Measurements from ENCODE around the gene C1QC.

The C1QC gene

GRCh38 chr1:22619798-22620197 is 23.6 kb upstream of the C1QC start:
- DNase-seq (ENCODE audit: low spot score), result no peak

DNA sequence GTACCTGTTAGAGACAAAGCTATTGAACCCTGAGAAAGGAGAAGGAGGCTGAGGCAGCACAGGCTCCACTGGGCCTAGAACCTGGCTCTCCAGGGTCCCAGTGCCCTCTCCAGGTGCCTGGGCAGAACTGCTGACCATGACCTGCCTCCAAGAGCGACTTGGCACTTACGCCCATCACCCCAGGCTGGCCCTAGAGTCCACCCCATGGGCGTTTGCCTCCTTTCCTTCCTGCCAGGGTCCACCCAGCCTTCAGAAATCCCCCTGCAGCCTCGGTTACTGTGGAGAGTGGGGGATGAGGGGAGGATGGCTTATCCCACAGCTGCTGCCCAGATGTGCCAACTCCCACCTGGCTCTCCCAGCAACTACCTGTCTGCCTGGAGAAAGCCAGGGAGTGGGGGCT is 21.7 kb upstream of the C1QC start:
- no peak for DNase-seq (ENCODE audit: low spot score)

GRCh38 chr1:22625262-22625925 is 18.0 kb upstream of the C1QC start:
- DNase-seq (ENCODE audit: low spot score), result peak; percentile 32

GRCh38 chr1:22626237-22627157 is 16.9 kb upstream of the C1QC start:
- no peak for DNase-seq (ENCODE audit: low spot score)

- DNase-seq (ENCODE audit: low spot score), result no peak
These were observed 16.1 kb upstream of the C1QC start for GRCh38 chr1:22627331-22627730.

- no peak for DNase-seq (ENCODE audit: low spot score)
These were observed 14.6 kb upstream of the C1QC start for GRCh38 chr1:22628698-22629444.

DNA sequence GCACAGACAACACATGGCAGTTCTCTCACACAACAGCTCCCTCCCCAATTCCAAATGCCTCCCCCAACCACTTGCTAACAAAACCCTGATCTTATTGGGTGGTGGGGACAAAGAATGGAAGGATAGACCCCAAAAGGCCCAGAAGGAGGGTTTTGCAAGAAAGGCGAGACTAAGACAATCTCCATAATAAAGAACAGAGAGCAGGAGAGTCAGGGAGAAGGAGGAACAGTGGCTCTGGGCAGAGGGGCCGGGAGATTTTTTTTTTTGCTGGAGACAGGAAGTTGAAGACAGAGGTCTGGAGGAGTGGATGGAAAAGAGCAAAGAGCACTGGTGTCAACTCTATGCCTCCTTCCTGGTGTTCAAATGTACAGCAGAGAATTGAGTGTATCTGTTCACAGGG is 13.5 kb upstream of the C1QC start:
- no peak for DNase-seq (ENCODE audit: low spot score)

GRCh38 chr1:22633697-22634463 is 9.6 kb upstream of the C1QC start:
- no peak for DNase-seq (ENCODE audit: low spot score)

- DNase-seq (ENCODE audit: low spot score), result no peak
These were observed 8.0 kb upstream of the C1QC start for GRCh38 chr1:22635436-22635835.

DNA sequence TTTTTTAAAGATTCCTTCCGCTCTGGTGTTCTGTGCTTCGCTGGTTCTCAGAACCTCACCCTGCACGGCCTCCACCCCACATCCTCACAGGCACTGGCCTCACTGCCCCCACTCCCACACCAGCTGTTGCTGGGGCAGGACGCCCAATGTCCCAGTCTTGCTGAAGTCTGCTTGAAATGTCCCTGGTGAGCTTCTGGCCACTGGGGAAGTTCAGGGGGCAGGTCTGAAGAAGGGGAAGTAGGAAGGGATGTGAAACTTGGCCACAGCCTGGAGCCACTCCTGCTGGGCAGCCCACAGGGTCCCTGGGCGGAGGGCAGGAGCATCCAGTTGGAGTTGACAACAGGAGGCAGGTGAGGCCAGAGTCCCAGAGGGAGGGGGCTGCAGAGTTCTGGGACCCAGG is 7.1 kb upstream of the C1QC start, which contains the start of gene C1QA:
C1QA (plus strand) TSS at position 276 of the 400 bp plus-strand sequence. CDS start 989 bp downstream, outside the sequence.
- no peak for DNase-seq (ENCODE audit: low spot score)

GRCh38 chr1:22636927-22637326 is 6.5 kb upstream of the C1QC start:
- DNase-seq (ENCODE audit: low spot score), result no peak

DNA sequence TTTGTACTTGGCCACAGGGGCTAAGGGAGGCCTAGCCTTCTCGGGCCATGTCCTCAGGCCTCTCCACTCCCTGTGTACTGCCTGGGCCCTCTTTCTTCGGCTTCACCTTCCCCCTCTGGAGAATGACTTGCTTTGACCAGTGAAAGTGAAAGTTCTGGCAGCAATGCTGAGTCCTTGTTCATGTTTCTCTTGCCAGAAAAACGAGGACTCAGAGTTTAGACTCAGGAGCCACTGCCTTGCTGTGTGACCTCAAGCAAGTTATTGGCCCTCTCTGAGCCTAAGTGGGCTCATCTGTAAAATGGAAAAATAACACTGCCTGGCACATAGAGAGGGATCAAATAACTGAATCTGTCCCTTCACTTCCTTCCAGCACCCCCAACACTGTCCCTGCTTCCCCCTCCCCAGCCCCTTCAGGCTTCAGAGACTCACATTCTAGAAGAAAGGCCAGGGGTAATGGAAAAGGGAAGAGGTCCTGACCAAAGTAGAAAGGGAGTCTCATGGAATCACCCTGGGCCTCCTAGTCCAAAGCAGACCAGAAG is 5.5 kb upstream of the C1QC start:
- DNase-seq (ENCODE audit: low spot score), result no peak

GRCh38 chr1:22638476-22639234 is 4.8 kb upstream of the C1QC start:
- no peak for DNase-seq (ENCODE audit: low spot score)

- DNase-seq (ENCODE audit: low spot score), result peak; percentile 48
These were observed 4.1 kb upstream of the C1QC start for GRCh38 chr1:22639286-22639685.

DNA sequence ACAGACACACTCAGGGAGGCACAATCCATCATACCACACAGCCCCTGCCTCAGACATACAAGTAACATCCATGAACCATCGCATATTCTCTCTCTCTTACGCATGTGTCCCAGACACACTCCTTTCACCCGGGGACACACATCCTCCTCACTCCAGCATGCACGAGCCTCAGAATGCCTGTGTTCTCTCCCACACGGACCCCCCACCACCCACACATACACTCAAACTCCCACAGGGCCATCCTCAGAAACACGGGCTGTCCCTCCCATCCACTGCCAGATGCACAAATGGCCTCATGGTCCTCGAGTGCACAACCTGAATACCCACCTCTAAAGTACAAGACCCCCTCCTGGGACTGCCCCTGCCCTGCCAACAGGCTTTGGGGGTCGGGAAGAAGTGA is 2.2 kb upstream of the C1QC start:
- no peak for DNase-seq (ENCODE audit: low spot score)

DNA sequence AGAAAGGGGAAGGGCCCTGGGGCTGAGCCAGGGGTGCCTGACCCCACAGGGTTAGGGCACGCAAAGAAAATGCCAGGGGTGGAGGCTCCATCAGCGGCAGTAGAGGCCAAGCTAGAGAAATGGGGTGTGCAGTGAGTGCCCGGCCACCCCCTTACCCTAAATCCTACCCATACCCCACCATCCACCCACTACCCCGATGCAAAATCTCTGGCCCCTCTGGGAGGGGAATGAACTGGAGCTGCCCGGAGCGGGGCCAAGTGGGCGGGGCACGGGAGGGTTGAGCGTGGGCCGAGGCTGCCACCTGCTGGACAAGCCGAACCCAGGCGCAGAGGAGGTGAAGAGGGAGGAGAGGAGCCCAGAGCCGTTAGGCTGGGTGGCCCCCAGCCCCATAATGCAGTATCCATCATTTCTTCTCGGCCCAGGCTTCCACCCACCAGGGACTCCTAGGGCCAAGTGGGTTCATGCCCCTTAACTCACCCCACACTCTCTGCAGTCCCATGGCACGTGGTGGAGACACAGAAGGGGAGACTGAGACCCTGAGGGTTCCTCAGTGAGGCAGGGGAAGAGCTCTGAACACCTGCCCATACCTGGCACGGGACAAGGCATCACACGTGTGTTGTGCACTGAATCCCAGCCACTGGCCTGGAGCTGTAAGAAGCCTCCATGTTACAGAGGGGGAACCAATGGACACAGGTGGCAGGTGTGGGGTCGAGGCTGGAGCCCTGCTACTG is 1.4 kb upstream of the C1QC start:
- DNase-seq (ENCODE audit: low spot score), result peak; percentile 95

- DNase-seq (ENCODE audit: low spot score), result no peak
These were observed 495 bp downstream of the C1QC start for GRCh38 chr1:22643928-22644327.

GRCh38 chr1:22645931-22646330 is 2.5 kb downstream of the C1QC start:
- no peak for DNase-seq (ENCODE audit: low spot score)

GRCh38 chr1:22646384-22646783 is 3.0 kb downstream of the C1QC start:
- DNase-seq (ENCODE audit: low spot score), result no peak

DNA sequence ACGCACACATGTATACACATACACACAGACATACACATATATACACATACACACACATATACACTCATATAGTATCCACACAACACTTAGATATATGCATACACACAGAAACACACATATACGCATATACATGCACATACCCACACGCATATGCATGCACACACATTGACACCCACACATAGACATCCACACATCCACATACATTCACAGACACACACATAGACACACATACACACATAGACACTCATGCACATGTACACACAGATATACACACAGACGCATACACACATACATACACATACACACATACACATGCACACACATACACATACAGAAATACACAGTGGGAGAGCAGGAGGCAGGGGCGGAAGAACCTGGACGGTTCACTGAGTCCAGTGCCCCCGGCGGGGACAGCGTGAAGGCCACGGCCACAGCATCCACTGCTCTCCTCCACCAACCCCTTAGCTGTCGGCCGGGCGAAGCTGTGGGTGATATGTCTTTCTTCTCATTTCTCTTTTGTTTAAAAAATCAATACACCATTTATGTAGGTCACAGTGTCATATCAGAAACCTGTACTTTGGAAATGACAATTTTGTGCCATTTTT is 6.8 kb downstream of the C1QC start:
- no peak for DNase-seq (ENCODE audit: low spot score)

Measured in GM03348 (cell line).